GM18520 (cell line): Measurements from ENCODE around the gene XRN2.

Experiments used
- ATAC-seq: cut with Tn5 transposase; IDR thresholded peaks from one replicate; pipeline ENCODE4 v1.9.1; 2021; ENCODE audit not compliant: unreplicated experiment

XRN2 gene, protein sequence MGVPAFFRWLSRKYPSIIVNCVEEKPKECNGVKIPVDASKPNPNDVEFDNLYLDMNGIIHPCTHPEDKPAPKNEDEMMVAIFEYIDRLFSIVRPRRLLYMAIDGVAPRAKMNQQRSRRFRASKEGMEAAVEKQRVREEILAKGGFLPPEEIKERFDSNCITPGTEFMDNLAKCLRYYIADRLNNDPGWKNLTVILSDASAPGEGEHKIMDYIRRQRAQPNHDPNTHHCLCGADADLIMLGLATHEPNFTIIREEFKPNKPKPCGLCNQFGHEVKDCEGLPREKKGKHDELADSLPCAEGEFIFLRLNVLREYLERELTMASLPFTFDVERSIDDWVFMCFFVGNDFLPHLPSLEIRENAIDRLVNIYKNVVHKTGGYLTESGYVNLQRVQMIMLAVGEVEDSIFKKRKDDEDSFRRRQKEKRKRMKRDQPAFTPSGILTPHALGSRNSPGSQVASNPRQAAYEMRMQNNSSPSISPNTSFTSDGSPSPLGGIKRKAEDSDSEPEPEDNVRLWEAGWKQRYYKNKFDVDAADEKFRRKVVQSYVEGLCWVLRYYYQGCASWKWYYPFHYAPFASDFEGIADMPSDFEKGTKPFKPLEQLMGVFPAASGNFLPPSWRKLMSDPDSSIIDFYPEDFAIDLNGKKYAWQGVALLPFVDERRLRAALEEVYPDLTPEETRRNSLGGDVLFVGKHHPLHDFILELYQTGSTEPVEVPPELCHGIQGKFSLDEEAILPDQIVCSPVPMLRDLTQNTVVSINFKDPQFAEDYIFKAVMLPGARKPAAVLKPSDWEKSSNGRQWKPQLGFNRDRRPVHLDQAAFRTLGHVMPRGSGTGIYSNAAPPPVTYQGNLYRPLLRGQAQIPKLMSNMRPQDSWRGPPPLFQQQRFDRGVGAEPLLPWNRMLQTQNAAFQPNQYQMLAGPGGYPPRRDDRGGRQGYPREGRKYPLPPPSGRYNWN

GRCh38 chr20:21303061-21303871, at the start of gene XRN2:
Gene XRN2, plus strand, starts transcription at chr20:21303331. Its CDS starts 68 bp downstream, at chr20:21303399.
- ATAC-seq = peak; percentile 84

DNA sequence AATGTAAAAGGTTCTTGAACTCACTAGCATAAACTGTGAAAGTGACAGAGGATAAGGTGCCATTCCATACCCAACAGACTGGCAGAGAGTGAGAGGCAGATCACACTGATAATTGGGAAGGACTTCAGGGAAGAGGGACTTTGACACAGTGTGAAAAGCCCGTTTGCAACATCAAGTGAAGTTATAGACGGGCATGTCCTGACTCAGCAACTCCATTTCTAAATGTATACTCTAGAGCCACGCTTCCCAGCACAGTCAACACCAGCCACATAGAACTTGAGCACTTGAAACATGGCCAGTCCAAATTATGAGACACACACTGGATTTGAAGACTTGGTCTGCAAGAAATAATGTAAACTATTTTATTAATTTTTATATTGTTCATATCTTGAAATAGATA, 45.9 kb upstream of the XRN2 start:
- ATAC-seq = no peak

DNA sequence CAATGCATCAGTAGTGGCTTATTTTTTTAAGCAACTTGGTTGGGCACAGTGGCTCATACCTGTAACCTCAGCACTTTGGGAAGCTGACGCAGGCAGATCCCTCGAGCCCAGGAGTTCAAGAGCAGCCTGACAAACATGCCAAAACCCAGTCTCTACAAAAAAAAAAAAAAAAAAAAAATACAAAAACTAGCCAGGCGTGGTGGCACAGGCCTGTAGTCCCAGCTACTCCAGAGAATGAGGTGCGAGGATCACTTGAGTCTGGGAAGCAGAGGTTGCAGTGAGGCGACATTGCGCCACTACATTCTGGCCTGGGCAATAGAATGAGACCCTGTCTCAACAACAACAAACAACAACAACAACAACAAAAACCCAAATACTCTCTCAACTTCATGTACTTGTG, 44.7 kb upstream of the XRN2 start:
- no peak for ATAC-seq

- ATAC-seq = no peak
Measured at GRCh38 chr20:21259346-21259745, 43.8 kb upstream of the XRN2 start.

- no peak for ATAC-seq
Measured at GRCh38 chr20:21262812-21263211, 40.3 kb upstream of the XRN2 start.

GRCh38 chr20:21265261-21266190, 37.6 kb upstream of the XRN2 start:
- no peak for ATAC-seq

GRCh38 chr20:21266191-21266536, 37.0 kb upstream of the XRN2 start:
- no peak for ATAC-seq

GRCh38 chr20:21269772-21270171, 33.4 kb upstream of the XRN2 start:
- ATAC-seq = no peak

DNA sequence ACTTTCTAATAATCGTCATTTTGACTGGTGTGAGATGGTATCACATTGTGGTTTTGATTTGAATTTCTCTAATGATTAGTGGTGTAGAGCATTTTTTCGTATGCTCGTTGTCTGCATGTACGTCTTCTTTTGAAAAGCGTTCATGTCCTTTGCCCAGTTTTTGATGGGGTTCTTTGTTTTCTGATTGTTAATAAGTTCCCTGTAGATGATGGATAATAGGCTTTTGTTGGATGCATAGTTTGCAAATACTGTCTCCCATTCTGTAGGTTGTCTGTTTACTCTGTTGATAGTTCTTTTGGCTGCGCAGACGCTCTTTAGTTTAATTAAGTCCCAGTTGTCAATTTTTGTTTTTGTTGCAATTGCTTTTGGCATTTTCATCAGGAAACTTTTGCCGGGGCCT, 32.3 kb upstream of the XRN2 start:
- no peak for ATAC-seq

GRCh38 chr20:21272279-21272678, 30.9 kb upstream of the XRN2 start:
- no peak for ATAC-seq

DNA sequence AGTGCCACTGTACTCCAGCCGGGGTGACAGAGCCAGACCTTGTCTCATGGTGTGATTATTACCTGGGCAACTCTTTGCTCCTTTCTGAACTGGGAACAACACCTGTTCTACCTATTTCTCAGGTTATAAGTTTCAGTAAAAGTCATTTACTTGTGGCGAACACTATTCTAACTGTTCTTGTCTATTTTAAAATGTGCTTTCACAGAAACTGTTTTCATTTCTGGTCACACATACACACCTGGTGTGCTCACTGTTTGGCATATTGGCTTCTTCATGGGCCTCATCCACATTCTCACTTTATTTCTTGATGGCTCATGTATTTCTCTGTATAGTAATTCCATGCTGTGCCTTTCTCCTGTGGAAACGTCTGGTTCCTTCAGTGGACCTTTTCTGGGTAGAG, 30.5 kb upstream of the XRN2 start:
- no peak for ATAC-seq

- no peak for ATAC-seq
Measured at GRCh38 chr20:21273755-21274386, 29.3 kb upstream of the XRN2 start.

DNA sequence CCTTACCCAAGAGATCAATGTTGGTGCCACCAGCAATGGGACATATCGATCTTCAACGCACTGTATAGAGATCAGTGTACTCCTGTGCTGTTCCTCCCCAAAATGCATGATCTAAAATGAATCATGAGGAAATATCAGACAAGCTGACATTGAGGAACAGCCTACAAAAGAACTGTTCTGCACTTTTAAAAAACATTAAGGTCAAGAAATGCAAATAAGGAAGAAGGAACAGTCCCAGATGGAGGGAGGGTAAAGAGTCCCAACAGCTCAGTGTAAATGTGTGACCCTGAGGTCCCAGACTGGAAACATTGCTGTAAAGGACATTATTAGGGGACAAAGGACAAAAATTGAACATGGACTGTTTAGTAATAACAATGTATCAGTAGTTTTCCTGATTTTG, 24.3 kb upstream of the XRN2 start:
- no peak for ATAC-seq

- ATAC-seq = no peak
Measured at GRCh38 chr20:21279706-21280521, 23.2 kb upstream of the XRN2 start.

GRCh38 chr20:21280522-21281016, 22.6 kb upstream of the XRN2 start:
- no peak for ATAC-seq

- ATAC-seq = no peak
Measured at GRCh38 chr20:21286775-21287174, 16.4 kb upstream of the XRN2 start.

DNA sequence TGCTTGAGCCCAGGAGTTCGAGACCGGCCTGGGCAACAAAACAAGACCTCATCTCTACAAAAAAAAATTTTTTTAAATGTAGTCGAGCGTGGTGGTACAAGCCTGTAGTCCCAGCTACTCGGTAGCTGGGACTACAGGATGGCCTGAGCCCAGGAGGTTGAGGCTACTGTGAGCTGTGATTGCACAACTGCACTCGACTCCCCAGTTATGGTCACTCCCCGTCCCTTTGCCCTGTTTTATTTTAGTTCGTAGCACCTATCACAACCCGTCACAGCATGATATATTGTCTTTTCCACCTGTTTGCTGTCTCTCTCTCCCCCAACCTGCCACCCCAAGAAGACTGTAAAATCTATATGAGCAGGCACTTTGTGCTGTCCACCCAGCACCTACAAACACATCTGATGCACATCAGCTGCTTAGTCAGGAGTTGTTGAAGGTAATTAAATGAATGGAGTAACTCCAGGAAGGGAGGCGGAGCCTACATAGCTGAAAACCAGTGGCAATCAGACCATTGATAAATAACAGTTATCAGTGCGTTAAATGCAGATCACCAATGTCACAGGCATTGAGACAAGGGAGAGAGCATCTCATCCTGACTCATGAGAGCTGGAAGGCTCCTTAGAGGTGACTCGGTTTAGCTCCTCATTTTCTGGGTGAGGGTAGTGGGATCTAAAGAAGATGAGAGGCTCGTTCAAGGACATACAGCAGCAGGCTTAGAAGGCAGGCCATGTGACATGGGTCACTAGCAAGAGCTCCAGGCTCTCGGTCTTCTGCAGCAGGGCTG, 14.4 kb upstream of the XRN2 start:
- no peak for ATAC-seq

DNA sequence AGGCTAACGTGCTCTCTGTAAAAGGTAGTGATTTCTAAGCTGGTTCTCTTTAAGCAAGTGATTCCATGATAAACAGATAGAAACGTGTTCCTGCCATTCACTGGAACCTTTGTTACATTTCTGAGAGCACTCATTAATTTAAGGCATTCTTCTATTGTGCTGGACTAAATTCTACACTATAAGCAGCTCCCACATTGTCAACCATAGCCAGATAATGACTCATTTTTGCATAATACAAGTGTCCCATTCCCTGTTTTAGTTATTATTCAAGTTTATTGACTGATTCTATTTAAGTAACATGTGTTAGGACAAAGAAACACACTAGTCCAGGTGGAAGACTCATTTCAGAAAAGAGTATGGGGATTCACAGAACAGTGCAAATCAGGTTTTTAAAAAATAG, 13.5 kb upstream of the XRN2 start:
- no peak for ATAC-seq
